Measurements from ENCODE around the gene SLC39A10. TPM values are rescaled to one million over a fixed set of nuclear protein-coding genes. Genes with fewer than 3 reads are reported as not detected.

Gene SLC39A10
- total and polyA plus RNA-seq, 2 of the 4 experiments (the other 2 are of a cell fraction), result 17.6 to 64.7 TPM

GRCh38 chr2:195626507-195626906 lies 30.5 kb upstream of the SLC39A10 start:
- no peak overlapping the region for H4K5ac ChIP-seq (ENCODE audit: low read depth, low read length)
- no peak overlapping the region for H4K8ac ChIP-seq (ENCODE audit: low read depth in 2 of 2, low read length in 2 of 2)
- H2BK120ac ChIP-seq (ENCODE audit: low read depth, low read length), result no peak overlapping the region
- H3K27ac ChIP-seq (ENCODE audit: insufficient read depth, low read length), result no peak overlapping the region
- no peak overlapping the region for H2AFZ ChIP-seq (replicated peaks; ENCODE audit: low read length, poor library complexity)
- H3K36me3 ChIP-seq (ENCODE audit: control insufficient read depth, insufficient read depth, low read length), result no peaks in the 10 kb centered on the region
- intact Hi-C loops (cut with micrococcal nuclease) (no loop called here), in situ Hi-C loops (cut with MboI; ENCODE audit: low sequenced_read_pairs) (no loop called here), dilution Hi-C loops (cut with HindIII; ENCODE audit: low sequenced_read_pairs, unreplicated experiment) (no loop called here)
- POLR2A ChIA-PET (ENCODE audit: unreplicated experiment), result interaction anchor here (0.6 kb wide), 1 partner anchor 27 kb away, joined by 3 read pairs; no protein-coding TSS in a partner anchor
- H2AK5ac ChIP-seq (ENCODE audit: low read depth, low read length), result no peak overlapping the region
- H3K56ac ChIP-seq (ENCODE audit: extremely low read depth, insufficient read depth, low read length), result no peak overlapping the region
- no peak overlapping the region for H3K4me3 ChIP-seq (ENCODE audit: insufficient read depth, low read depth, low read length)
- BruUV-seq (replicated peaks), result no TSS peak
- no peak overlapping the region for H2AK9ac ChIP-seq (replicated peaks; ENCODE audit: low read depth, low read length, poor library complexity)
- H3K23ac ChIP-seq (ENCODE audit: low read depth, low read length), result no peak overlapping the region
- H3K9me3 ChIP-seq (ENCODE audit: control insufficient read depth, insufficient read depth, low read length), result no peaks in the 10 kb centered on the region
- H3K4me2 ChIP-seq (ENCODE audit: low read depth, low read length), result no peak overlapping the region
- no peak overlapping the region for H3K4ac ChIP-seq (ENCODE audit: low read depth, low read length)
- no peak overlapping the region for H2BK5ac ChIP-seq (ENCODE audit: low read depth, low read length, poor library complexity, severe bottlenecking)
- no peak overlapping the region for H3K18ac ChIP-seq (ENCODE audit: low read depth, low read length)
- DNase-seq (no peak), ATAC-seq (ENCODE audit: low read depth) (no peak)
- H3K9ac ChIP-seq (ENCODE audit: low read depth, low read length), result no peak overlapping the region
- TF ChIP-seq MAFK (IDR thresholded peaks at IDR 0.05; ENCODE audit: low read depth, low read length) (no peak), CTCF (conservative IDR thresholded peaks at IDR 0.05; ENCODE audit: low read depth, low read length) (no peak), RAD21 (IDR thresholded peaks at IDR 0.05; ENCODE audit: low read length) (no peak), USF2 (IDR thresholded peaks at IDR 0.05; ENCODE audit: low read depth, low read length) (no peak), FOS (IDR thresholded peaks at IDR 0.05; ENCODE audit: low read depth, low read length) (no peak), CEBPB (IDR thresholded peaks at IDR 0.05; ENCODE audit: low read depth, low read length) (no peak), BHLHE40 (IDR thresholded peaks at IDR 0.05; ENCODE audit: low read depth, low read length) (no peak), SMC3 (IDR thresholded peaks at IDR 0.05; ENCODE audit: low read depth, low read length) (no peak), MXI1 (IDR thresholded peaks at IDR 0.05; ENCODE audit: borderline replicate concordance, low read depth, low read length) (no peak), ELK1 (IDR thresholded peaks at IDR 0.05; ENCODE audit: borderline replicate concordance, low read depth, low read length) (no peak), CHD1 (IDR thresholded peaks at IDR 0.05; ENCODE audit: low read depth, low read length) (no peak), NFE2L2 (IDR thresholded peaks at IDR 0.05; ENCODE audit: low read depth, low read length) (no peak), MAZ (IDR thresholded peaks at IDR 0.05; ENCODE audit: borderline replicate concordance, low read depth, low read length) (no peak), RFX5 (IDR thresholded peaks at IDR 0.05; ENCODE audit: low read depth, low read length) (no peak), POLR2A (IDR thresholded peaks at IDR 0.05; ENCODE audit: low read depth, low read length) (no peak), RCOR1 (IDR thresholded peaks at IDR 0.05; ENCODE audit: insufficient replicate concordance, low read length) (no peak)
- H3K4me1 ChIP-seq (ENCODE audit: control insufficient read depth, insufficient read depth, low read length), result no peaks in the 10 kb centered on the region
- H3K14ac ChIP-seq (replicated peaks; ENCODE audit: low read depth, low read length), result no peak overlapping the region
- no peaks in the 10 kb centered on the region for H3K9me1 ChIP-seq (ENCODE audit: insufficient read depth, low read length)
- no CpG with 5 or more reads among the region's 2 CpGs for WGBS, 2 experiments (ENCODE audit: extremely low coverage in 2 of 2, insufficient read length in 1 of 2)
- H4K20me1 ChIP-seq (ENCODE audit: insufficient read depth, low read length), result no peaks in the 10 kb centered on the region
- no peak overlapping the region for H2BK20ac ChIP-seq (ENCODE audit: low read depth, low read length)
- H3K27me3 ChIP-seq (ENCODE audit: control insufficient read depth, insufficient read depth, low read length), result no peaks in the 10 kb centered on the region
- no peak overlapping the region for H2BK15ac ChIP-seq (ENCODE audit: low read depth, low read length)
- H4K91ac ChIP-seq (ENCODE audit: insufficient read depth, low read depth, low read length), result no peak overlapping the region
- CTCF ChIA-PET, result no interaction called here
- H3K79me1 ChIP-seq (ENCODE audit: low read depth in 1 of 2, low read length in 2 of 2), result peaks cover under 1% of the 10 kb centered on the region in 2 experiments; a peak in 2 of 4 replicates

Measured in IMR-90 (cell line).